Ecto neural progenitor cell (in vitro differentiated cells): ENCODE results near the gene UVRAG.
"Not testable (repeated sequence)": the region's sequence is repeated elsewhere in the genome, so short reads cannot be mapped to it uniquely, and the experiment has no call there.

Source experiments
- DNase-seq: peaks from one replicate; pipeline ENCODE4 v3.0.0-alpha.2; 2018; ENCODE audit warnings: low spot score

UVRAG gene

GRCh38 chr11:75921808-75922207 lies 106.8 kb downstream of the UVRAG start:
- no peak for DNase-seq

DNA sequence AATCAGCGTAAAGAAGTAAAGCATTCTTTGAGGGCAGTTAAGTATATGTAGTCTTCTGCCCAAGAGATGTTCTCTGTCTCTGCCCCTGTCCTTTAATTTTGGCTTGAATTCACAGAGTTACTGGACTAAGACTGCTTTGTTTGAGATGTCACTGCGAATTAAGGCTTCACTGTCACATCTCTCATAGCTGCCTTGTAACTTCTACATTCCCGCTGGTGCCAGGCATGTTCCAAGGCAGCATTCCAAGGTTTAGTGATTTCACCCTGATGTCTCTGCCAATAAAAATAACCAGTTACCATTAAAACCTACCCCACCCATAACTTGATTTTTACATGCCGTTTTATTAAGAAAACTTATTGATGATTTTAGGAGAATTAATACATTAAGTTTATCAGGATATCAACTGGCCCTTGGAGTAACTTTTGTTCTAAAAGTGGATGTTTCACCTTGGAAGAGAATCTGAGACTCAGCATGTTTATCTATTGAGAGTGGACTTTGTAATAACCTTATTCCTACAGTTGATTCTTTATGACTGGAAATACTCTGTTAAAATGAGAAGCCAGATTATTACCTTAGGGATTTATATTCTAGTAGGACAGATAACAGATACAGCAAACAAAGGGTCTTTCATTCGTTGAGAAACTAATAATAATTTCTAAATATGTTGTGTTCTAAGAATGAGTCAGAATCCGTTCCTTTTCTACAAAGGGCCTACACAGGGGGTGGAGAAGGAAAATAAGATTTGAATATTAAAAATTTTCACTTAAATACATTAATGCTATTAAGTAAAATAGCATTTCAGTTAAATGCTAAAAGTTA lies 110.2 kb downstream of the UVRAG start:
- no peak for DNase-seq

DNA sequence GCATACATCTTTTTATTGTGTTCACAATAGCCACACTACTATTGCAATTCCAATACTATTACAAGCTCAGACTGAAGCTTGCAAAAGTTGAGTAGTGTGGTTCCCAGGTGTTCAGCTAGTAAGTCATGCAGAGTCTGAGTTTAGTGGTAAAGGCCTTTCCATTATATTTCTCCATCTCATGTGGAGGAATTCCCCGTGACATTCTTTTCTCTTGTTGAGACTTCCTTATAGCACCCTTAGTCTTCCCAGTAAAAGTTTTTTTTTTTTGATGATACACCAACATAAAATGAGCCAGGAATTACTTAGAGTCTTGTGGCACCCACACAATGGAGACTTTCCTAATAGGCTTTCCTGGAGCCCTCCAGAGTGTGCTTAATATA lies 110.8 kb downstream of the UVRAG start:
- DNase-seq = no peak

- DNase-seq = no peak
Measured at GRCh38 chr11:75929706-75930105, 114.7 kb downstream of the UVRAG start.

GRCh38 chr11:75930534-75930933 lies 115.5 kb downstream of the UVRAG start:
- no peak for DNase-seq

GRCh38 chr11:75931124-75931523 lies 116.1 kb downstream of the UVRAG start:
- DNase-seq = no peak

GRCh38 chr11:75933736-75934135 lies 118.7 kb downstream of the UVRAG start:
- not testable (repeated sequence) for DNase-seq

DNA sequence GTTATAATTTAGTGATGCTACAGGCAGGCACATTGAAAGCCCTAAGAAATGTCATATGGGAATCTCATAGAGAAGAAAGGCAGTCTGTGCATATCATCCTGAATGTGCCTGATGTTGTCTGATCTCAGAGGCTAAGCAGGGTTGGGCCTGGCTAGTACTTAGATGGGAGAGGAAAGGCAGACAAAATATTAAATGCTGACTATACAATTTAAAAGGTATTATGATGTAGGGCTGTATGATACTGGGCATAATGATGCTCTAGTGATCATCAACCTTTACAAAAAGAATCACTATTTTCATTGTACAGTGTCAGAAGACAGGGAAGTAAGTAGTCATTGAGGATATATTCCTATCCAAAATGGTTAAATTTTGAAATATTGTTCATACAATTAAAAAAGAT lies 119.8 kb downstream of the UVRAG start:
- DNase-seq = no peak

- no peak for DNase-seq
Measured at GRCh38 chr11:75938543-75938942, 123.5 kb downstream of the UVRAG start.

DNA sequence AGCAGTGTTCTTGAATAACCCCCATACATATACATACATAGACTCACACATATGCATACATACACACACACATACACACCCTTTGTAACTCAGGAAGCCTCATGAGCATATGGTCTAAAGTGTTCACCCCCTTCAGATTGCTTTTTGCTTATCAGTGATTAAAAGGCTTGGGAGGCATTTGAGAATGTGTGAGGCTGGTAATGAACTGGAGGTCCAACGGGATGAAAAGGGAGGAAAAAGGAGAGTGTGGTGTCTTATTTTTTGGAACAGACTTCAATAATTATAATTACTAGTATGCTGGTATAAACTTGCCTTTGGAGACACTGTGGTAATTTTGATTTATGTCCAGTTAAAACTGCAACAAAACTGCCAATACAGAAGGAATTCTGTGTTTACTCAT lies 124.5 kb downstream of the UVRAG start:
- no peak for DNase-seq

- no peak for DNase-seq
Measured at GRCh38 chr11:75939992-75940391, 125.0 kb downstream of the UVRAG start.

DNA sequence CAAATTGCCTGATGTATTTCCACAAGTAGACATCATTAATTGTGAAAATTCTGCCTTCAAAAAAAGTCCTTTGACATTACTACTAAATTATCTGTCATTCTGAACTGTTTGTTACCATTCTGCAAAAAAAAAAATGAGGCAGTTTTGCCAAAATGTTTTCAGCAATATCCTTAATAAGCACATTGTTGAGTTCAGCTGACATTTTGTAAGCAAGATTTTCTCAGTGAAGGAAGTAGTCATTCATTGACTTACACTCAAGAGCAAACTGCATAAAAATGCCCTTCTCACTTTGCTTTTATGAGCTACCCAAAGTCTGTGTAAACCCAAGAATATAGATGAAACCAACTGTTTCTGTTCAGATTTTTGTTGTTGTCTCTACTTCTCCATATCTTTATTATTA lies 125.9 kb downstream of the UVRAG start:
- no peak for DNase-seq

DNA sequence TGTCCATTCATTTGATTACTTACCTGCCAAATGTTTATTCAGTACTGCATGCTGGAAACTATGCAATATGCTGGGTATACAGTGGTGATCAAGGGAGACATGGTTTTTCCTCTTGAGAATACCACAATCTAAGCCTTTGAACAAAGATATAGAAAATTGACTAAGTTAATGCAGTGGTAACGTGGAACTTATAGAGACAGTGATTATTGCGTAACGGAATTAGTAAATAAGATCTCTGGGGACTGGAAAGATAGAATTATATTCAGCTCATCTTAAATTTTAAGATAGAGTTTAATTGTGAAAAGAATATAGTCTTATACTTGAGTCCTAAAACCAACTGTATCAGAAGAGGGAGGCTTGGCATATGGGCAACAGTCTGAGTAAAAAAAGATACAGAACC lies 129.5 kb downstream of the UVRAG start:
- no peak for DNase-seq

GRCh38 chr11:75945446-75945845 lies 130.4 kb downstream of the UVRAG start:
- DNase-seq = no peak

DNA sequence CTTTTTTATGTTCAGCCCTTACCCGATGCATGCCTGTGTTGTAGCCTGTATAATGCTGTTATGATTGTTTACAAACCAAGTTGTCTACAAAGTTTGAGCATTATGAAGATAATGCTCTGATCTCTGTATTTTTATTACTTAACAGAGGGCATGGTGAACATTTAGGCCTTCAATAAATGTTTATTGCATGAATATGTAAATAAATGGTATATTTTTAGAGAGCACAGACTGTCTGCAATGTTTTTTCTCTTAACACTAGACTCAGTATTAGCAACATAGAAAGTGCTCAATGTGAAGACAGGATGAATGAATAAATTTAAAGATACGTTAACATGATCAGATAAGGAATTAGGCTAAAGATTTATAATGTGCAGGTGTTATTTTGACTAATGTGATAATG lies 130.9 kb downstream of the UVRAG start:
- DNase-seq = no peak

DNA sequence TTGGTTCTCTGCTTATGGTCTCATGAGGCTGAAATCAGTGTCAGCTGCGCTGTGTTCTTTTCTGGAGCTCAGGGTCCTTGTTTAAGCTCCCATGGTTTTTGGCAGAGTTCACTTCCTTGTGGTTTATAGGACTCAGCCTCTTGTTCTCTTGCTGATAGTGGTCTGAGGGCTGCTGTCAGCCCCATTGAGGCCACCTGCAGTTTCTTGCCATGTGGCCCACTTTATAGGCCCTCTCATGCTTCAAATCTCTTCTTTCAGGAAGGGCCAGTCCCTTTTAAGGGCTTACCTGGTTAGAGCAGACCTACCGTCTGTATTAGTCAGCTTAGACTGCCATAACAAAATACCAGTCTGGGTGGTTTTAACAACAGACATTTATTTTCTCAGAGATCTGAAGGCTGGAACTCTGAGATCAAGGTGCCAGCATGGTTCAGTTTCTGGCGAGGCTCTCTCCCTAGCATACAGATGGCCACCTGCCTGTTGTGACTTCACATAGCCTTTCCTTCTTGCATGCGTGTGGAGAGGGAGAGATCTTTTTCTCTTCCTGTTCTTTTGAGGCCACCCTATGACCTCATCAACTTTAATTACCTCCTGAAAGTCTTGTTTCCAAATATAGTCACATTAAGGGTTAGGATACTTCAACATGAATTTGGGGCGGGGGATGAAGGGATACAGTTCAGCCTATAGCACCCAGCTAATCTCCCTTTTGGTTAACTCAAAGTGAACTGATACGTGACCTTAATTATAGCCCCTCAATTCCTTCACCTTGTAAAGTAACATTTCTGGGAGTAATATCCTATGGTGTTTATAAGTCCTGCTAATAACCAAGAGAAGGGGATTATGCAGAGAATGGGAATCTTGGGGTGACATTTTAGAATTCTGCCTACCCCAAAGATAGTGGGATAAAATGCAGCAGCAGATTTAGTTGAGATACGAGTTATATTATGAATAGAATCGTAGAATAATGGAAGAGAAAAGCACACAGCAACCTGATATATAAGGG lies 131.8 kb downstream of the UVRAG start:
- no peak for DNase-seq

DNA sequence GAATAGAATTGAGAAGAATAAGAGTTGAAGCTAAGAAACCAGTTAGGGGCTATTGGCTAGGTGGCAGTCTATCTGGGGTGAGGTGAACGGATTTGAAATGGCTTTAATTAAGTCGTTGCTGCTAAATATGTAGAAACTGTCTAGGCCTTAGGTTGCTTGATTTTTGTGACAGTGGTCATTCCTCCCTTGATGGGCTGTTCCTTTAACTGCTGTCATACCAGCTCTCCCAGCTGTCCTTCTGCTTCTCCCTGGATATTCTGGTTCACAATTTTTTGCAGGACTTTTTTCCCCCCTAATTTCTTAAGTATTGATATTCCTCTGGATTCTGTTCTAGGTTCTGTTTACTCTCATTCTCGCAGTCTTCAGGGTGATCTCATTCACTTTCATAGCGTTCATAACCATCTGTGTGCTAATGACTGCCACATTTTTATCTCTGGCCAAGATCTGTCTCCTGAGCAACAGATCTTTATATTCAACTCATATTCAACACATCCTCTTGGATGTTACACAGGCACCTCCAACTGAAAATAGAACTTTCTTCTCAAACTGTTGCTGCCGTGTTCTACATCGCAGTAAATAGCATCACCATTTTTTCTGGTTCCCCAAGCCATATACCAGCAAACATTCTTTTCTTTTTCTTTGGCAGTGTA lies 134.1 kb downstream of the UVRAG start:
- DNase-seq = no peak

DNA sequence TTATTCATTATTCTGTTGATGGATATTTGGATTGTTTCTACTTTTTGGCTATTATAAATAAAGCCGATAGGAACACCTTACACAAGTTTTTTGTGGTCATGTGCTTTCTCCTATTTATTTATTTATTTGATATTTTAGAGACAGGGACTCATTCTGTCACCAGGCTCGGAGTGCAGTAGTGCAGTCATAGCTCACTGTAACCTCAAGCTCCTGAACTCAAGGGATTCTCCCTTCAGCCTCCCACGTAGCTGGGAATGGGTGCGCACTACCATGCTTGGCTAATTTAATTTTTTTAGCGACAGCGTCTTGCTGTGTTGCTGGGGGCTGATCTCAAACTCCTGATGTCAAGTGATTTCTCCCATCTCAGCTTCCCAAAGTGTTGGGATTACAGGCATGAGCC lies 135.1 kb downstream of the UVRAG start:
- DNase-seq = no peak

- DNase-seq = no peak
Measured at GRCh38 chr11:75954039-75954438, 139.0 kb downstream of the UVRAG start.

DNA sequence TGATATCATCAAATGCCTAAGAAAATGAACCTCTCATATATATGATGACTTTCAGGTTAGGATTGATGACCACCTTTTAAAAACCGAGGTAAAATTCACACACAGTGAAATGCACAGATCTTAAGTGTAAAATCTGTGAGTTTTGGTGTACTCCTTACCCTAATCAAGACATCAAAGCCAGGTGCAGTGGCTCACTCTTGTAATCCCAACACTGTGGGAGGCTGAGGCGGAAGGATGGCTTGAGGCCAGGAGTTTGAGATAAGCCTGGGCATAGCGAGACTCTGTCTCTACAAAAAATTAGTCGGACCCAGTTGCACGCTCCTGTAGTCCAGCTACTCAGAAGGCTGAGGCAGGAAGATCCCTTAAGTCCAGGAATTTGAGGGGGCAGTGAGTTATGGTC lies 140.4 kb downstream of the UVRAG start:
- no peak for DNase-seq

DNA sequence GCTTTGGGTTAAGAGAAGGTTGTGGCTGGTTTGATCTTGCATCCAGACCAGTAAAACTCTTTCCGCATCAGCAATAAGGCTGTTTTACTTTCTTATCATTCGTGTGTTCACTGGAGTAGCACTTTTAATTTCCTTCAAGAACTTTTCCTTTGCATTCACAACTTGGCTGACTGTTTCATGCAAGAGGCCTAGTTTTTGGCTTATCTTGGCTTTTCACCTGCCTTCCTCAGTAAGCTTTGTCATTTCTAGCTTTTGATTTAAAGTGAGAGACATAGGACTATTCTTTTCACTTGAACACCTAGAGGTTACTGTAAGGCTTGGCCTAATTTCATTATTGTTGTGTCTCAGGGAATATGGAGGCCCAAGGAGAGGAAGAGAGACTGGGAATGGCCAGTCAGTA lies 144.5 kb downstream of the UVRAG start:
- DNase-seq = no peak

DNA sequence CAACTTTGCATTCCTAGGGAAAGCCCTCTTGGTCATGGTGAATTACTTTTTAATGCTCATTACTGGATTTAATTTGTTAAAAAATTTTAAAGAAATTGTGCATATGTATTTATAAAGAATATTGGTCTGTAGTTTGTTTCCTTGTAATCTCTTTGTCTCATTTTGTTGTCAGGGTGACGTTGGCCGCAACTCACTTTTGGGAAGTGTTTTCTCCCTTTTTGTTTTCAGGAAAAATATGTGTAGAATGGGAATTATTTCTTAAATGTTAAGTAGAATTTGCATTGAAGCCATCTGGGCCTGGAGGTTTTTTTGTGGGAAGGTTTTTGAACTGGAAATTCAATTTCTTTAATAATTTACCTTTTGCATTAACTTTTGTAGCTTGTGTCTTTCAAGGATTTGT lies 149.1 kb downstream of the UVRAG start:
- DNase-seq = no peak
